Vagina (tissue), 2 donors: ENCODE data around the gene HGF. TPM values are rescaled to one million over a fixed set of nuclear protein-coding genes. Genes with fewer than 3 reads are reported as not detected.

ENCODE experiments used
- DNase-seq, 2 donors: peaks; one replicate each; pipeline ENCODE4 v3.0.0-alpha.2; 2017; ENCODE audit errors: extremely low spot score in 2 of 2
- H3K27ac ChIP-seq: fragments of 200-600 bp; sonication (generic); one replicate; pipeline ENCODE4 v1.5.1; 2019
- H3K27me3 ChIP-seq: fragments of 200-600 bp; sonication (generic); one replicate; pipeline ENCODE4 v1.5.1; 2019
- H3K36me3 ChIP-seq, 2 donors: fragments of 200-600 bp; sonication (generic); one replicate each; pipeline ENCODE4 v1.5.1; 2017 to 2019
- H3K4me1 ChIP-seq: fragments of 200-600 bp; sonication (generic); one replicate; pipeline ENCODE4 v1.5.1; 2019
- H3K4me3 ChIP-seq, 2 donors: fragments of 200-600 bp; sonication (generic); 1 replicate in 1 of 2; 2 replicates in 1 of 2; pipeline ENCODE4 v1.5.1; 2016 to 2019
- H3K9me3 ChIP-seq: fragments of 200-600 bp; sonication (generic); one replicate; pipeline ENCODE4 v1.5.1; 2019
- POLR2A ChIP-seq, 2 donors: fragments of 450-650 bp; IDR thresholded peaks; one replicate each; pipeline ENCODE4 v1.6.1; 2017; ENCODE audit warnings: antibody characterized with exemption in 2 of 2, mild to moderate bottlenecking in 2 of 2, moderate library complexity in 2 of 2
- POLR2AphosphoS5 ChIP-seq, 2 donors: sonication (generic); formaldehyde crosslinking; IDR thresholded peaks; one replicate each; pipeline ENCODE4 v1.9.0; 2017; ENCODE audit warnings: antibody characterized with exemption in 2 of 2, mild to moderate bottlenecking in 2 of 2, low read depth in 1 of 2; ENCODE audit not compliant: insufficient read depth in 1 of 2
- intact Hi-C: fragments of 100-400 bp; cut with DNase I; formaldehyde crosslinking; loops from one replicate; pipeline ENCODE4 v1.15.1; 2023
- total RNA-seq: library from RNA; depleted of rRNA; stranded (reverse); fragments of >200 nt; gene quantifications from one replicate; pipeline ENCODE4 v1.2.3, GENCODE V29; 2016
- TF ChIP-seq, protein P1 (sequence below), 3 experiments: fragments of 450-650 bp in 2 of 3; fragments of 200-600 bp in 1 of 3; sonication (generic) in 1 of 3; IDR thresholded peaks; one replicate each; pipeline ENCODE4 v1.5.1; 2017 to 2019; ENCODE audit warnings: antibody characterized with exemption in 3 of 3, mild to moderate bottlenecking in 2 of 3, moderate library complexity in 2 of 3

Gene HGF
- total RNA-seq, 1 donor from 2014 or later: 15.0 TPM

DNA sequence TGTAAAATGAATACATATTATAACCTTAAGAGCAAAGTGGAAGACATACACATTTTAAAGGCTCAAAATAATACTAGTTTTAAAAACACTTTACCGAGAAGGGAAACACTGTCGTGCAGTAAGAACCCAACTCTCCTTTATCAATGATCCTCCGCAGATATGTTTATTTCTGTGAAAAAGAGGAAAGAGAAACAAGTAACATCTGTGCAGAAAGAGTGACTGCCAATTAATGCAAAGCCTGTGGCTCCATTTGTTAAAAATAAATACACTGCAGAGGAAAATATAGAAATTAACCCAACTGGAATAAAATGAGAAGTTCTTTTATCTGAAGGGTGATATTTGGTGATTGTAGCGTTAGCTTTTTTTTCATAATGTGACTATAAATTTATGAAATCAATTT lies 62.7 kb downstream of the HGF start:
- no peaks in the 10 kb centered on the region for H3K27me3 ChIP-seq
- no peak for DNase-seq
- no peak overlapping the region for H3K4me3 ChIP-seq
- TF ChIP-seq, protein P1, sequence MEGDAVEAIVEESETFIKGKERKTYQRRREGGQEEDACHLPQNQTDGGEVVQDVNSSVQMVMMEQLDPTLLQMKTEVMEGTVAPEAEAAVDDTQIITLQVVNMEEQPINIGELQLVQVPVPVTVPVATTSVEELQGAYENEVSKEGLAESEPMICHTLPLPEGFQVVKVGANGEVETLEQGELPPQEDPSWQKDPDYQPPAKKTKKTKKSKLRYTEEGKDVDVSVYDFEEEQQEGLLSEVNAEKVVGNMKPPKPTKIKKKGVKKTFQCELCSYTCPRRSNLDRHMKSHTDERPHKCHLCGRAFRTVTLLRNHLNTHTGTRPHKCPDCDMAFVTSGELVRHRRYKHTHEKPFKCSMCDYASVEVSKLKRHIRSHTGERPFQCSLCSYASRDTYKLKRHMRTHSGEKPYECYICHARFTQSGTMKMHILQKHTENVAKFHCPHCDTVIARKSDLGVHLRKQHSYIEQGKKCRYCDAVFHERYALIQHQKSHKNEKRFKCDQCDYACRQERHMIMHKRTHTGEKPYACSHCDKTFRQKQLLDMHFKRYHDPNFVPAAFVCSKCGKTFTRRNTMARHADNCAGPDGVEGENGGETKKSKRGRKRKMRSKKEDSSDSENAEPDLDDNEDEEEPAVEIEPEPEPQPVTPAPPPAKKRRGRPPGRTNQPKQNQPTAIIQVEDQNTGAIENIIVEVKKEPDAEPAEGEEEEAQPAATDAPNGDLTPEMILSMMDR (IDR thresholded peaks at IDR 0.05): no peak
- TF ChIP-seq POLR2AphosphoS5 (IDR thresholded peaks at IDR 0.05; ENCODE audit: insufficient read depth in 1 of 2, low read depth in 1 of 2): no peak
- no peak for TF ChIP-seq POLR2A (IDR thresholded peaks at IDR 0.05)
- no peaks in the 10 kb centered on the region for H3K4me1 ChIP-seq
- H3K36me3 ChIP-seq: no peaks in the 10 kb centered on the region
- intact Hi-C loops: no loop called here
- H3K27ac ChIP-seq: no peak overlapping the region
- H3K9me3 ChIP-seq: no peaks in the 10 kb centered on the region

DNA sequence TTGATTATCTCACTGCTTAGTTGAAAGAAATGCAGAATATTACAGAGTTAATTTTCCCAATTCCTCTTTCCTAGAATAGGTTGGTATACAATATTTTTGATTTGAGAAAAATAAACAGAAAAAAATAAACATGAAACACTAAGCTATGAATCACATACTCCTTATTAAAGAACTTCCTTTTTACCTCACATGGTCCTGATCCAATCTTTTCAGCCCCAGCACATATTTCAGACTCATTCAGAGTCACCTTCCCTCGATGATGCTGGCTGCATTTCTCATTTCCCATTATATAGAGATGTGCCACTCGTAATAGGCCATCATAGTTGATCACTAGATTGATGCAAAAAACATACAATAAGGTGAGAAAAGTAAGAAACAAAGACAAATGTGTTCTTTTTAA lies 64.6 kb downstream of the HGF start:
- TF ChIP-seq POLR2AphosphoS5 (IDR thresholded peaks at IDR 0.05; ENCODE audit: insufficient read depth in 1 of 2, low read depth in 1 of 2) (no peak), POLR2A (IDR thresholded peaks at IDR 0.05) (no peak)
- TF ChIP-seq, protein P1 (IDR thresholded peaks at IDR 0.05): no peak
- H3K4me1 ChIP-seq: no peaks in the 10 kb centered on the region
- no peak for DNase-seq
- no peak overlapping the region for H3K27ac ChIP-seq
- no peaks in the 10 kb centered on the region for H3K36me3 ChIP-seq
- H3K4me3 ChIP-seq: no peak overlapping the region
- H3K9me3 ChIP-seq: no peaks in the 10 kb centered on the region
- H3K27me3 ChIP-seq: no peaks in the 10 kb centered on the region
- intact Hi-C loops: no loop called here

DNA sequence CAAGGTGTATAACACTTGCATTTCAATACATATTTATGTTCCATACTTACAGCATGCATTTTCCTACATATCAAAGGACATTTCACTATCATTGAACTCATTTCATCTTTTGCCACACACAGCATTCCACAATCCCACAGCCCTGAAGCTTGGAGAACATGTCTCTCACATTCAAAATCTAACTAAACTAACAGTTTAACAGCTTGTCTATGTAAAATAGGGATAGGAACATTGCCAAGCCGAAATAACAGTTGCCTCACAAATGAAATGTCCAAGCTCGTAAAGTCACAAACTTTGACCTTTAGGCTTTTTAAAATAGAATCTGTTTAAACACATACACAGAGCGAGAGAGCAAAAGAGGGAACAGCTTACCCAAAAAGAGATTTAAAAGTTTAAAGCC lies 65.3 kb downstream of the HGF start:
- H3K9me3 ChIP-seq: no peaks in the 10 kb centered on the region
- no peak overlapping the region for H3K4me3 ChIP-seq
- intact Hi-C loops: no loop called here
- H3K36me3 ChIP-seq: no peaks in the 10 kb centered on the region
- no peak overlapping the region for H3K27ac ChIP-seq
- no peaks in the 10 kb centered on the region for H3K4me1 ChIP-seq
- DNase-seq: no peak
- TF ChIP-seq POLR2AphosphoS5 (IDR thresholded peaks at IDR 0.05; ENCODE audit: insufficient read depth in 1 of 2, low read depth in 1 of 2): no peak
- TF ChIP-seq POLR2A (IDR thresholded peaks at IDR 0.05): no peak
- TF ChIP-seq, protein P1 (IDR thresholded peaks at IDR 0.05): no peak
- H3K27me3 ChIP-seq: no peaks in the 10 kb centered on the region

DNA sequence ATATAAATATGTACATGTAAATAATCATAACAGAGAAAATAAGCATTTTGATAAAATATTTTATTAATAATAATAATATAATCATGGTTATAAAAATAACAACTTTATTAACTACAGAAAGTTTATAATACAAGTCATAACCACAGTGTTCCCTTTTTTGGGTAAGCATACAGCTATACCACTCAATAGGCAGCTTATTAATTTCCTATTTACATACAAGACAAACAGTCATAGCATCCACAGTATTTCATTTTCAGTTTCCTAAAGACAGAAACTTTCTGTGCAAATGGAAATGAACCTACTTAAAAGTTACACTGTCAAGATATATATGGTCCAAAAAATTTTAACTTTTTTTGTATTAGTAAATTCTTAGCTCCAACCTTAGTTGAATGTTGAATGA lies 70.9 kb downstream of the HGF start:
- no peaks in the 10 kb centered on the region for H3K36me3 ChIP-seq
- H3K4me1 ChIP-seq: no peaks in the 10 kb centered on the region
- H3K4me3 ChIP-seq: no peak overlapping the region
- no peaks in the 10 kb centered on the region for H3K9me3 ChIP-seq
- intact Hi-C loops: no loop called here
- H3K27ac ChIP-seq: no peak overlapping the region
- no peak for TF ChIP-seq POLR2A (IDR thresholded peaks at IDR 0.05)
- TF ChIP-seq, protein P1 (IDR thresholded peaks at IDR 0.05): no peak
- H3K27me3 ChIP-seq: no peaks in the 10 kb centered on the region
- no peak for DNase-seq

DNA sequence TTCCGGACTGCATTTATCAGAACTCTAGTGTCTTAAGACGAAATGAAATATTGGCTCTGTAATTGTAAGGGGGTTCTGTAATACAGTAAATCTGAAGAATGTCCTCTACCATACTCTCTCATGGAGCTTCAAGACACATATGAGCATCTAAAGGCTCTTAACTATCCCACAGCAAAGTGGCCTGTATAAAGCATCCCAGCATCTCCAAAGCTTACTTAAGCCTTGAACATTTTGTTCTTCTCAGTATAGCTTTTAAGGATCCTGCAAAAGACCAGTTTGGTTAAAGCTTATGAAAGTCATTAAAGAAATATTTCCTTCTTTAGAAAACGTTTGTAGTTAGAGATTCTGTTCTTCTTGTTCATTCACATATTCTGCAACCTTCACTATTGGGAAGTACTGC lies 75.1 kb downstream of the HGF start:
- Histone ChIP-seq H3K9me3 (no peaks in the 10 kb centered on the region), H3K36me3 (no peaks in the 10 kb centered on the region), H3K27ac (no peak overlapping the region), H3K27me3 (no peaks in the 10 kb centered on the region), H3K4me1 (no peaks in the 10 kb centered on the region), H3K4me3 (no peak overlapping the region)
- TF ChIP-seq POLR2AphosphoS5 (IDR thresholded peaks at IDR 0.05; ENCODE audit: insufficient read depth in 1 of 2, low read depth in 1 of 2) (no peak), POLR2A (IDR thresholded peaks at IDR 0.05) (no peak)
- TF ChIP-seq, protein P1 (IDR thresholded peaks at IDR 0.05): no peak
- no peak for DNase-seq
- intact Hi-C loops: no loop called here
